ENCODE data around the gene IRGM. TPM values are rescaled to one million over a fixed set of nuclear protein-coding genes. Genes with fewer than 3 reads are reported as not detected.

IRGM gene
- total RNA-seq, 1 donor from 2014 or later, result 8.2 TPM

DNA sequence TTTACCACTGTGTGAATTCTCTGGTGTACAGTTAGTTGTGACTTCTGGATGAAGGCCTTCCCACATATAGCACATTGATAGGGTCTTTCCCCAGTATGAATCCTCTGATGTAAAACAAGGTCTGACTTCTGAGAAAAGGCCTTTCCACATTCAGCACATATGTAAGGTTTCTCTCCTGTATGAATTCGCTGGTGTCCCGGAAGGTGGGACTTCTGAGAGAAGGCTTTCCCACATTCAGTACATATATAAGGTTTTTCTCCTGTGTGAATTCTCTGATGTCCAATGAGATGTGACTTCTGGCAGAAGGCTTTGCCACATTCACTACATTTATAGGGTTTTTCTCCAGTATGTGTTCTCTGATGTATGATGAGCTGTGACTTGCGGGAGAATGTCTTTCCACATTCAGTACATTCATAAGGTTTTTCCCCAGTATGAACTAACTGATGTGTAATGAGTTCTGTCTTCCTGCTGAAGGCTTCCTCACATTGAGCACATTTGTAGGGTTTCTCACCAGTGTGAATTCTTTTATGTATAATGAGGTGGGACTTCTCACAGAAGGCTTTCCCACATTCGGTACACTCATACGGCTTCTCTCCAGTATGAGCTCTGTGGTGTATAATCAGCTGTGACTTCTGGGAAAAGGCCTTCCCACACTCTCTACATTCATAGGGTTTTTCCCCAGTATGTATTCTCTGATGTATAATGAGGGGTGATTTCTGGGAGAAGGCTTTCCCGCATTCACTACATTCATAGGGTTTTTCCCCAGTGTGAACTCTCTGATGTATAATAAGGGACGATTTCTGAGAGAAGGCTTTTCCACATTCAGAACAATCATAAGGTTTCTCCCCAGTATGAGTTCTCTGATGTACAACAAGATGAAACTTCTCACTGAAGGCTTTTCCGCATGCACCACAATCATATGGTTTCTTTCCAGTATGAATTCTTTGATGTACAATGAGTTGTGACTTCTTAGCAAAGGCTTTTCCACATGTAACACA lies 49.4 kb downstream of the IRGM start:
- DNase-seq (ENCODE audit: low spot score), result no peak

Other genes with a start within 250 kb of the IRGM start
- gene SYNPO, start 205.9 kb upstream of the IRGM start, total RNA-seq (ENCODE audit: insufficient read depth, low replicate concordance), result 22.6 TPM
- 10.4 TPM for gene MYOZ3, start 185.3 kb upstream of the IRGM start, total RNA-seq (ENCODE audit: insufficient read depth, low replicate concordance)
- 13.2 TPM for gene RBM22, start 145.5 kb upstream of the IRGM start, total RNA-seq (ENCODE audit: insufficient read depth, low replicate concordance)
- gene DCTN4, start 87.5 kb upstream of the IRGM start, total RNA-seq (ENCODE audit: insufficient read depth, low replicate concordance), result 87.4 TPM
- 59.5 TPM for gene SMIM3, start 67.8 kb upstream of the IRGM start, total RNA-seq (ENCODE audit: insufficient read depth, low replicate concordance)
- 6.3 TPM for gene ZNF300, start 58.5 kb downstream of the IRGM start, total RNA-seq (ENCODE audit: insufficient read depth, low replicate concordance)
- gene GPX3, start 174.1 kb downstream of the IRGM start, total RNA-seq (ENCODE audit: insufficient read depth, low replicate concordance), result 32.7 TPM
- gene TNIP1, start 234.5 kb downstream of the IRGM start, total RNA-seq (ENCODE audit: insufficient read depth, low replicate concordance), result 58.7 TPM